Activated CD8-positive, alpha-beta memory T cell treated with anti-CD3 and anti-CD28 coated beads, Interleukin-2, amount 10 ng/mL, durations not matched to agents 7 days and 5 days (primary cell): ENCODE data around the gene SRGAP2C. TPM values are rescaled to one million over a fixed set of nuclear protein-coding genes. Genes with fewer than 3 reads are reported as not detected.
"Not testable (repeated sequence)": the region's sequence is repeated elsewhere in the genome, so short reads cannot be mapped to it uniquely, and the experiment has no call there.

ENCODE experiments used
- ATAC-seq: fragments of 150-1000 bp; cut with Tn5 transposase; one replicate; pipeline ENCODE4 v1.10.0; 2021; ENCODE audit warnings: moderate library complexity
- CTCF ChIA-PET: fragments of 350-600 bp; sonication (Branson Sonifier 250); formaldehyde crosslinking; loops from one replicate; lab custom pipeline; 2021; ENCODE audit warnings: antibody characterized with exemption; lab: Charles Lee
- DNase-seq: peaks from one replicate; pipeline ENCODE4 v3.0.0-alpha.2; 2020
- H3K27ac Mint-ChIP-seq: one replicate; pipeline ENCODE4 v1.8.0; 2021; ENCODE audit warnings: mild to moderate bottlenecking, mixed read lengths
- H3K27me3 Mint-ChIP-seq: one replicate; pipeline ENCODE4 v1.8.0; 2021; ENCODE audit warnings: mixed read lengths
- H3K36me3 Mint-ChIP-seq: one replicate; pipeline ENCODE4 v1.8.0; 2021; ENCODE audit warnings: mild to moderate bottlenecking, mixed read lengths
- H3K4me1 Mint-ChIP-seq: one replicate; pipeline ENCODE4 v1.8.0; 2021; ENCODE audit warnings: mixed read lengths
- H3K4me3 Mint-ChIP-seq: one replicate; pipeline ENCODE4 v1.8.0; 2021; ENCODE audit warnings: mild to moderate bottlenecking, moderate library complexity, mixed read lengths
- H3K9me3 Mint-ChIP-seq: one replicate; pipeline ENCODE4 v1.8.0; 2022; ENCODE audit warnings: low read depth, mixed read lengths
- total RNA-seq, 2 experiments: library from RNA; stranded (reverse); gene quantifications; one replicate each; pipeline ENCODE4 v1.2.3, GENCODE V29; 2021

SRGAP2C gene
- total RNA-seq, 2 experiments from 2014 or later = 37.1 to 40.9 TPM

DNA sequence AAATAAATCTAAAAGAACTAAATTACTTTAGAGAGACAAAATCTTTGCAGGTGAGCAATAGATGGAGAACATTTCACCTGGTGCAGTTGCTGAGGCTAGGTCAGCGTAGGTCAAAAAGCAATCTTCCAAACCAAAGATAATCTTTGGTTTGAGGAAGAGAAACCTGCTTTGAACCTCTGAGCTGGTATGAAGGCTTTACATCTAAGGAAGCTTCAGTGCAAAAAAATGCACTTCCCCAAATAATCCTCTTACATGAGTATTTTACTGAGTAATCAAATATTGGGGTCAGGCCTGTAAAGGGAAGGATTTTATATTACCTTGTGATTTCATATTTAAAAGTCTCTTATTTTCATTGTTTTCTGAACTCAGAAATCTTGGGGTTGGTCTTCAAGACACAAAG, 223.6 kb downstream of the SRGAP2C start:
- H3K4me1 Mint-ChIP-seq = no peaks in the 10 kb centered on the region
- no peak for ATAC-seq
- CTCF ChIA-PET = no interaction called here
- no peak overlapping the region for H3K4me3 Mint-ChIP-seq
- H3K9me3 Mint-ChIP-seq = no peaks in the 10 kb centered on the region
- no peak for DNase-seq
- H3K27ac Mint-ChIP-seq = no peak overlapping the region
- H3K36me3 Mint-ChIP-seq = peaks cover 1% of the 10 kb centered on the region
- no peaks in the 10 kb centered on the region for H3K27me3 Mint-ChIP-seq

DNA sequence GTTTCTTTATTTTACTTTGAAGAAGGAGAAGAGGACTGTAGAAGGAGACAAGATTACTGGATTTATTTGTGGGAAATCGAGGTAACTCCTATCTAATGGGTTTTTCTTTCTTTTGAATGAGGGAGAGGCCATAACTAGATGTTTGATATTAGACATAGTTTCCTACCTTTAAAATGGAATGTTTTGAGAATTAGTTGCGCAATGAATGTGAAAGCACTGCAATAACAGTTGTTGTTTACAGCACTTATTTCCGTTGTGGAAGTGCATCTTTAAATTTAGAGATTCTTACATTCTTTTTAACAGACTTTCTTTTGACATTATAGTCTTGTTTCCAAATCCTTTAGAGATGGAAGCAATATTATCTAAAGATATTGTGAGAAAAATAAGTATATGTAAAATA, 229.0 kb downstream of the SRGAP2C start:
- Mint-ChIP-seq H3K27me3 (peaks cover 3% of the 10 kb centered on the region), H3K27ac (no peak overlapping the region), H3K36me3 (no peaks in the 10 kb centered on the region), H3K9me3 (no peaks in the 10 kb centered on the region), H3K4me3 (no peak overlapping the region), H3K4me1 (peaks cover 8% of the 10 kb centered on the region)
- ATAC-seq (no peak), DNase-seq (no peak)
- CTCF ChIA-PET = no interaction called here

DNA sequence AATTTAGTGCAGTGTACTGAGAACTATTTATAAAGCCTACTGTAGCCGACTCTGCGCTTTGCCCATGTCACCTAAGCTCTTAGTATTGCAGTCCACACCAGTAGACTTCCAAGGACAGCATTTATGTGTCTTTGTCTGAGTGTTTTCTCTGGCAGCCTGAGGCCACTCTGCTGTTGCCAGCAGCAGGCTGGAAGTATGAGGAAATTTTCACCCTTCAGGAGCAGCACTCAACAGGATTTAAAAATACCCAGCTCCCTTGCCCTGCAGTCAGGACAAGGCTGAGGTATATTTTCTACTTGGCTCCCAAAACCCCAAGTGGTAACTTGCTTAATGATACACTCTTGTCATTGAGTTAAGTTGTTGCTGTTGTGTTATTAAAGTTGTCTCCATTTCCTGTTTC, 230.1 kb downstream of the SRGAP2C start:
- H3K4me3 Mint-ChIP-seq = no peak overlapping the region
- ATAC-seq (no peak), DNase-seq (no peak)
- no peaks in the 10 kb centered on the region for H3K9me3 Mint-ChIP-seq
- peaks cover 3% of the 10 kb centered on the region for H3K27me3 Mint-ChIP-seq
- no peak overlapping the region for H3K27ac Mint-ChIP-seq
- peaks cover 8% of the 10 kb centered on the region for H3K4me1 Mint-ChIP-seq
- no peaks in the 10 kb centered on the region for H3K36me3 Mint-ChIP-seq
- CTCF ChIA-PET = no interaction called here

DNA sequence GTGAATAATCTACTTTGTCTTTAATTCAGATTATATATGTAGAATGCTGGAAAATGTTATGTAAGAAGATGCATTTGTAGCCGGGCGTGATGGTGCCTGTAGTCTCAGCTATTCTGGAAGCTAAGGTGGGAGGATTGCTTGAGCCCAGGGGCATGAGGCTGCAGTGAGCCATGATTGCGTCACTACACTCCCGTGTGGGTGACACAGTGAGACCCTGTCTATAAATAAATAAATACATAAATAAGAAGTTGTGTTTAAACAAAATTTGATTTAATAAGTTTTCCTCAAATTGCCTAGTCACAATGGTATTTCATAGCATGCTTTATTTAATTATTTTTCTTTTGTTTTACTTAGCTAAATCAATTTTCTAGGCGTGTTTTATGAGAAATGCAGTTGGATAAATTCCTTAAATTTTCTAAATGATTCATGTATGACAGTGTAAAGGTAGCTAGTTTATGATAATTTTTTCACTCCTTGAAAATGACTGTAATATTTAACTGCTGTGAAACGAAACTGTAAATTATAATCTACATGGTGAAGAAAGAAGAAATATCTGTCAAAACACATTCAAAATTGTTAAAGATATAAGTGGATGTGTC, 232.6 kb downstream of the SRGAP2C start:
- no peak overlapping the region for H3K27ac Mint-ChIP-seq
- no peaks in the 10 kb centered on the region for H3K9me3 Mint-ChIP-seq
- no peak for DNase-seq
- CTCF ChIA-PET = no interaction called here
- H3K4me3 Mint-ChIP-seq = no peak overlapping the region
- H3K4me1 Mint-ChIP-seq = peaks cover 11% of the 10 kb centered on the region
- H3K36me3 Mint-ChIP-seq = no peaks in the 10 kb centered on the region
- peaks cover 3% of the 10 kb centered on the region for H3K27me3 Mint-ChIP-seq
- ATAC-seq = no peak

GRCh38 chr1:121418369-121419049, 233.7 kb downstream of the SRGAP2C start:
- Mint-ChIP-seq H3K4me3 (no peak overlapping the region), H3K4me1 (peaks cover 11% of the 10 kb centered on the region), H3K36me3 (no peaks in the 10 kb centered on the region), H3K27me3 (peaks cover 3% of the 10 kb centered on the region), H3K27ac (no peak overlapping the region), H3K9me3 (no peaks in the 10 kb centered on the region)
- CTCF ChIA-PET = no interaction called here
- ATAC-seq = no peak
- DNase-seq = no peak

- ATAC-seq, H3K4me1 Mint-ChIP-seq, CTCF ChIA-PET, H3K4me3 Mint-ChIP-seq, H3K36me3 Mint-ChIP-seq, H3K27me3 Mint-ChIP-seq, DNase-seq, H3K9me3 Mint-ChIP-seq, H3K27ac Mint-ChIP-seq: not testable (repeated sequence)
Observed at GRCh38 chr1:121419050-121419615, 234.4 kb downstream of the SRGAP2C start.

- H3K36me3 Mint-ChIP-seq, H3K4me1 Mint-ChIP-seq, DNase-seq, H3K27me3 Mint-ChIP-seq, H3K27ac Mint-ChIP-seq, CTCF ChIA-PET, ATAC-seq, H3K9me3 Mint-ChIP-seq, H3K4me3 Mint-ChIP-seq: not testable (repeated sequence)
Observed at GRCh38 chr1:121421490-121421889, 236.7 kb downstream of the SRGAP2C start.

DNA sequence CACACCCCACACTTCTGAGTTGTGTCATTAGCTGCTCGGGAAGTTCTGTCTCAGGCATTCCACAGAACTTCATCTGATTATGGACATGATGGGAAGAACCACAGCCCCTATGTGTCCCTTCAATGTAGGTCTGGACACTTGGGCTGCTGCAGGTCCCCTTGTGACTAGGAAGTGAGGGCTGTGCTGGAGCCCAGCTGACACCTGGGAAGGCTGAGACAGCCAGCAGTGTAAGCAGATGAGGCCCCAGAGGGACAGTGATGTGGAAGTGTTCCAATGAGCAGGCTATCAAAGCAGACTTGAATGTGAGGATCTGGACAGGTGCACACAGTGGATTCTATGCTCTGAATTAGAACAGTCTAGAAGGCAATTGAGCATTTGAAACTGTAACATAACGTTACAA, 239.2 kb downstream of the SRGAP2C start:
- CTCF ChIA-PET, H3K36me3 Mint-ChIP-seq, H3K27me3 Mint-ChIP-seq, H3K9me3 Mint-ChIP-seq, H3K4me1 Mint-ChIP-seq, H3K27ac Mint-ChIP-seq, ATAC-seq, DNase-seq, H3K4me3 Mint-ChIP-seq: not testable (repeated sequence)

GRCh38 chr1:121433517-121433916, 248.7 kb downstream of the SRGAP2C start:
- H3K27ac Mint-ChIP-seq, ATAC-seq, H3K36me3 Mint-ChIP-seq, H3K9me3 Mint-ChIP-seq, H3K4me3 Mint-ChIP-seq, DNase-seq, CTCF ChIA-PET, H3K27me3 Mint-ChIP-seq: not testable (repeated sequence)
- H3K4me1 Mint-ChIP-seq = peaks cover 15% of the 10 kb centered on the region

GRCh38 chr1:121438862-121439261, 254.1 kb downstream of the SRGAP2C start:
- H3K4me1 Mint-ChIP-seq, DNase-seq, H3K36me3 Mint-ChIP-seq, H3K4me3 Mint-ChIP-seq, H3K9me3 Mint-ChIP-seq, CTCF ChIA-PET, ATAC-seq, H3K27me3 Mint-ChIP-seq, H3K27ac Mint-ChIP-seq: not testable (repeated sequence)

GRCh38 chr1:121440993-121441392, 256.2 kb downstream of the SRGAP2C start:
- CTCF ChIA-PET = no interaction called here
- Mint-ChIP-seq H3K36me3 (peaks cover 6% of the 10 kb centered on the region), H3K27me3 (peaks cover 3% of the 10 kb centered on the region), H3K9me3 (peaks cover 7% of the 10 kb centered on the region), H3K4me3 (no peak overlapping the region), H3K4me1 (peaks cover 7% of the 10 kb centered on the region), H3K27ac (no peak overlapping the region)
- DNase-seq (no peak), ATAC-seq (no peak)

Other genes starting within 250 kb of the SRGAP2C start
- 10 to 100 TPM; 34.9 to 41.1 TPM for gene FAM72B, start 635 bp upstream of the SRGAP2C start, total RNA-seq